H1 (cell line): Measurements from ENCODE around the gene PI16. TPM values are rescaled to one million over a fixed set of nuclear protein-coding genes. Genes with fewer than 3 reads are reported as not detected.

Experiments used
- CTCF ChIA-PET: fragments of 300-600 bp; sonication (Branson Sonifier 250); formaldehyde crosslinking; loops from one replicate; lab custom pipeline; 2021; ENCODE audit not compliant: partially characterized antibody; lab: Charles Lee
- POLR2A ChIA-PET: fragments of 300-600 bp; sonication (Branson Sonifier 250); formaldehyde crosslinking; loops from one replicate; lab custom pipeline; 2021; ENCODE audit warnings: inconsistent platforms; ENCODE audit not compliant: partially characterized antibody; lab: Charles Lee
- DNase-seq, 2 experiments: peaks; one replicate each; pipeline versions ENCODE4 v3.0.0 to v3.0.0-alpha.2; 2010 to 2022; ENCODE audit warnings: low spot score in 2 of 2, low read depth in 1 of 2, mixed read lengths in 1 of 2
- FAIRE-seq: peaks from 2 replicates; lab custom pipeline; 2011; peaks lifted over from hg19 to GRCh38; lab: Jason Lieb, UNC
- H2AFZ ChIP-seq: 2 replicates; pipeline ENCODE4 v1.8.1; 2012; ENCODE audit warnings: low read length, inconsistent platforms
- H2AK5ac ChIP-seq: 2 replicates; pipeline ENCODE4 v1.6.1; 2013; ENCODE audit warnings: low read depth, low read length
- H2BK120ac ChIP-seq: replicated peaks from 2 replicates; pipeline ENCODE3; 2013; ENCODE audit warnings: low read depth, low read length, inconsistent platforms
- H2BK12ac ChIP-seq: 2 replicates; pipeline ENCODE4 v1.6.1; 2013; ENCODE audit warnings: low read depth, low read length
- H2BK15ac ChIP-seq: 2 replicates; pipeline ENCODE4 v1.6.1; 2013; ENCODE audit warnings: low read length
- H2BK20ac ChIP-seq: 2 replicates; pipeline ENCODE4 v1.6.1; 2013; ENCODE audit warnings: low read length
- H2BK5ac ChIP-seq: 2 replicates; pipeline ENCODE4 v1.6.1; 2013; ENCODE audit warnings: low read depth, low read length
- H3K14ac ChIP-seq: 2 replicates; pipeline ENCODE4 v1.6.1; 2013; ENCODE audit warnings: inconsistent platforms; ENCODE audit not compliant: insufficient read length
- H3K18ac ChIP-seq: 2 replicates; pipeline ENCODE4 v1.6.1; 2013; ENCODE audit warnings: low read length; ENCODE audit errors: extremely low read depth
- H3K23ac ChIP-seq: 2 replicates; pipeline ENCODE4 v1.6.1; 2013; ENCODE audit warnings: inconsistent platforms; ENCODE audit not compliant: insufficient read length
- H3K23me2 ChIP-seq: 2 replicates; pipeline ENCODE4 v1.6.1; 2013; ENCODE audit warnings: low read depth, low read length
- H3K27ac ChIP-seq: 2 replicates; pipeline ENCODE4 v1.6.1; 2011; ENCODE audit warnings: low read depth, low read length, inconsistent platforms
- H3K27me3 ChIP-seq, 4 experiments: replicated peaks in 1 of 4; 1 replicate in 1 of 4; 2 replicates in 3 of 4; pipeline versions ENCODE4 v1.6.1 to v1.8.1; 2011 to 2013; ENCODE audit warnings: low read length in 3 of 4, mild to moderate bottlenecking in 3 of 4, inconsistent platforms in 2 of 4, mixed read lengths in 2 of 4, moderate library complexity in 1 of 4; ENCODE audit not compliant: control insufficient read depth in 3 of 4, insufficient read depth in 3 of 4; ENCODE audit errors: extremely low read depth in 1 of 4
- H3K36me3 ChIP-seq, 4 experiments: 2 replicates each; pipeline versions ENCODE4 v1.6.1 to v1.8.1; 2011 to 2013; ENCODE audit warnings: mild to moderate bottlenecking in 4 of 4, low read length in 3 of 4, moderate library complexity in 2 of 4, control low read depth in 1 of 4, inconsistent platforms in 1 of 4; ENCODE audit not compliant: insufficient read depth in 4 of 4, control insufficient read depth in 2 of 4
- H3K4ac ChIP-seq: replicated peaks from 2 replicates; pipeline ENCODE3; 2013; ENCODE audit warnings: low read length, low read depth, mixed read lengths, inconsistent platforms; ENCODE audit not compliant: insufficient read length
- H3K4me1 ChIP-seq, 4 experiments: replicated peaks in 1 of 4; 1 replicate in 1 of 4; 2 replicates in 3 of 4; pipeline versions ENCODE4 v1.6.1 to v1.8.1; 2011 to 2013; ENCODE audit warnings: low read length in 3 of 4, inconsistent platforms in 2 of 4, mixed read lengths in 1 of 4; ENCODE audit not compliant: insufficient read depth in 4 of 4, control insufficient read depth in 3 of 4
- H3K4me2 ChIP-seq, 2 experiments: 2 replicates each; pipeline versions ENCODE4 v1.6.1 to v1.8.1; 2011 to 2013; ENCODE audit warnings: low read depth in 2 of 2, low read length in 2 of 2, control low read depth in 1 of 2, inconsistent platforms in 1 of 2, mild to moderate bottlenecking in 1 of 2; ENCODE audit not compliant: insufficient read depth in 1 of 2
- H3K4me3 ChIP-seq, 4 experiments: fragments of 200-600, 300-600 bp in 1 of 4; sonication (generic), shearing (Covaris generic), sonication (Bioruptor Twin) in 1 of 4; 2 replicates each; pipeline versions ENCODE4 v1.5.1 to v1.8.1; 2011 to 2016; ENCODE audit warnings: low read length in 4 of 4, low read depth in 3 of 4, control low read depth in 2 of 4, inconsistent platforms in 2 of 4, mild to moderate bottlenecking in 2 of 4, mixed read lengths in 1 of 4, moderate library complexity in 1 of 4; ENCODE audit not compliant: insufficient read depth in 2 of 4; ENCODE audit errors: extremely low read depth in 1 of 4
- H3K56ac ChIP-seq: replicated peaks from 2 replicates; pipeline ENCODE3; 2013; ENCODE audit warnings: low read depth, mild to moderate bottlenecking, mixed read lengths, low read length, inconsistent platforms; ENCODE audit not compliant: insufficient read length
- H3K79me1 ChIP-seq: 2 replicates; pipeline ENCODE4 v1.6.1; 2013; ENCODE audit warnings: low read depth, low read length, control low read depth
- H3K79me2 ChIP-seq, 2 experiments: 2 replicates each; pipeline versions ENCODE4 v1.6.1 to v1.8.1; 2012 to 2013; ENCODE audit warnings: low read length in 2 of 2, mild to moderate bottlenecking in 2 of 2, inconsistent platforms in 1 of 2; ENCODE audit not compliant: insufficient read depth in 2 of 2, control insufficient read depth in 1 of 2
- H3K9ac ChIP-seq, 4 experiments: replicated peaks in 1 of 4; 1 replicate in 1 of 4; 2 replicates in 3 of 4; pipeline versions ENCODE4 v1.6.1 to v1.8.1; 2011 to 2013; ENCODE audit warnings: low read depth in 3 of 4, low read length in 3 of 4, control low read depth in 2 of 4, mild to moderate bottlenecking in 2 of 4, moderate library complexity in 2 of 4, inconsistent platforms in 1 of 4; ENCODE audit errors: extremely low read depth in 1 of 4
- H3K9me3 ChIP-seq, 2 experiments: 2 replicates each; pipeline versions ENCODE4 v1.6.1 to v1.8.1; 2012 to 2013; ENCODE audit warnings: mild to moderate bottlenecking in 2 of 2, moderate library complexity in 2 of 2, control low read depth in 1 of 2, inconsistent platforms in 1 of 2, low read depth in 1 of 2, low read length in 1 of 2, mixed read lengths in 1 of 2; ENCODE audit not compliant: insufficient read depth in 2 of 2
- H4K20me1 ChIP-seq, 2 experiments: replicated peaks in 1 of 2; 2 replicates each; pipeline versions ENCODE3 to v1.8.1; 2011 to 2013; ENCODE audit warnings: inconsistent platforms in 2 of 2, low read length in 2 of 2, mild to moderate bottlenecking in 1 of 2; ENCODE audit not compliant: insufficient read depth in 2 of 2, control insufficient read depth in 1 of 2
- H4K5ac ChIP-seq: 2 replicates; pipeline ENCODE4 v1.6.1; 2013; ENCODE audit warnings: low read length, low read depth, mixed read lengths, inconsistent platforms; ENCODE audit not compliant: insufficient read length
- H4K8ac ChIP-seq: 2 replicates; pipeline ENCODE4 v1.8.0; 2013; ENCODE audit warnings: mild to moderate bottlenecking, moderate library complexity, low read length, inconsistent platforms; ENCODE audit not compliant: insufficient read depth; ENCODE audit errors: extremely low read depth
- H4K91ac ChIP-seq: replicated peaks from 2 replicates; pipeline ENCODE3; 2013; ENCODE audit warnings: low read length, mixed read lengths, inconsistent platforms; ENCODE audit not compliant: insufficient read length
- BACH1 ChIP-seq: IDR thresholded peaks from 2 replicates; pipeline ENCODE4 v1.6.1; 2012; ENCODE audit warnings: low read length, improper control_type of control experiment
- CBX5 ChIP-seq: fragments of 300-800, 300-1000 bp; sonication (generic); IDR thresholded peaks from 2 replicates; pipeline ENCODE4 v1.7.1; 2016; ENCODE audit warnings: antibody characterized with exemption, low read length, low read depth
- EGR1 ChIP-seq: IDR thresholded peaks from 2 replicates; pipeline ENCODE4 v1.6.1; 2011; ENCODE audit warnings: low read depth, low read length, borderline replicate concordance
- HDAC2 ChIP-seq, 2 experiments: fragments of 300-600 bp in 1 of 2; sonication (generic) in 1 of 2; IDR thresholded peaks; 2 replicates each; pipeline ENCODE4 v1.6.1; 2011 to 2012; ENCODE audit warnings: low read depth in 2 of 2, low read length in 2 of 2, mild to moderate bottlenecking in 2 of 2, moderate library complexity in 2 of 2, borderline replicate concordance in 1 of 2, inconsistent platforms in 1 of 2
- JUN ChIP-seq: IDR thresholded peaks from 2 replicates; pipeline ENCODE4 v1.6.1; 2011; ENCODE audit warnings: low read depth, mild to moderate bottlenecking, improper control_type of control experiment, low read length
- KDM1A ChIP-seq: fragments of 200-600, 300-600 bp; sonication (generic); IDR thresholded peaks from 2 replicates; pipeline ENCODE4 v1.7.1; 2016; ENCODE audit warnings: mild to moderate bottlenecking, low read length, borderline replicate concordance
- KDM5A ChIP-seq: fragments of 200-600 bp; IDR thresholded peaks from 2 replicates; pipeline ENCODE4 v1.7.1; 2012; ENCODE audit warnings: mild to moderate bottlenecking, low read length, inconsistent platforms, mixed read lengths
- NANOG ChIP-seq: IDR thresholded peaks from 2 replicates; pipeline ENCODE4 v1.6.1; 2011; ENCODE audit warnings: low read length, low read depth, mild to moderate bottlenecking, inconsistent platforms; ENCODE audit not compliant: insufficient read depth, poor library complexity, severe bottlenecking
- NRF1 ChIP-seq: IDR thresholded peaks from 2 replicates; pipeline ENCODE4 v1.6.1; 2011; ENCODE audit warnings: mild to moderate bottlenecking, low read depth, low read length, improper control_type of control experiment
- RNF2 ChIP-seq: fragments of 200-900, 300-1000 bp; sonication (generic); IDR thresholded peaks from 2 replicates; pipeline ENCODE4 v1.7.1; 2016; ENCODE audit warnings: borderline replicate concordance, low read depth, mild to moderate bottlenecking, antibody characterized with exemption, low read length; ENCODE audit not compliant: poor library complexity, severe bottlenecking; ENCODE audit errors: missing control alignments
- SRF ChIP-seq: IDR thresholded peaks from 2 replicates; pipeline ENCODE4 v1.6.1; 2011; ENCODE audit warnings: mild to moderate bottlenecking, low read depth, low read length, moderate library complexity
- TAF7 ChIP-seq: optimal IDR thresholded peaks from 2 replicates; pipeline ENCODE3; 2011; ENCODE audit warnings: low read depth, mild to moderate bottlenecking, inconsistent platforms, low read length, moderate library complexity, borderline replicate concordance
- TEAD4 ChIP-seq: IDR thresholded peaks from 2 replicates; pipeline ENCODE4 v1.6.1; 2012; ENCODE audit warnings: low read depth, low read length, inconsistent platforms, mixed read lengths
- WGBS, 2 experiments: shearing (Covaris generic) in 1 of 2; methylation state at CpG; one replicate each; pipeline versions ENCODE4 v1.1.6 to v1.1.7; 2013 to 2015; ENCODE audit warnings: low lambda C conversion rate in 2 of 2, mixed read lengths in 2 of 2, inconsistent platforms in 1 of 2, low coverage in 1 of 2, missing lambda C conversion rate in 1 of 2; ENCODE audit not compliant: insufficient replicate concordance in 2 of 2, insufficient coverage in 1 of 2, insufficient read length in 1 of 2; ENCODE audit errors: extremely low coverage in 1 of 2, missing lambda C conversion rate in 1 of 2; 5-methylcytosine and 5-hydroxymethylcytosine counted together
- polyA plus RNA-seq, 7 experiments: library from polyadenylated mRNA; depleted of rRNA in 3 of 7; stranded (reverse) in 5 of 7; unstranded in 2 of 7; fragments of >200 nt in 5 of 7; fragments of 200-250 nt in 2 of 7; gene quantifications; 1 replicate in 5 of 7; 2 replicates in 1 of 7; 4 replicates in 1 of 7; pipeline versions ENCODE4 v1.2.1 to v1.2.3, GENCODE V29; 2011 to 2013; ENCODE audit warnings: missing spikeins in 2 of 7, mixed read lengths in 2 of 7
- total RNA-seq: library from RNA; stranded (reverse); fragmentation: NEBNext Ultra II Directional; extraction: Animal tissue kit (Norgen Biotek cat#: 25700); gene quantifications from 2 replicates; pipeline ENCODE4 v1.2.1, GENCODE V29; 2021

PI16 gene
- total and polyA plus RNA-seq, 2 of the 8 experiments (the other 6 are each of a cell fraction or from before 2014, with no cell fraction given), result 0.05 TPM; not detected in 1

GRCh38 chr6:36980129-36980528 lies 25.6 kb downstream of the PI16 start:
- no peak overlapping the region for H3K4me2 ChIP-seq
- peaks cover 8% of the 10 kb centered on the region; the same call in 1 of the 2 replicates for H3K23me2 ChIP-seq
- peaks cover 25 to 72% of the 10 kb centered on the region in 2 experiments for H3K79me2 ChIP-seq
- no peaks in the 10 kb centered on the region; a peak in 1 of 7 replicates for H3K27me3 ChIP-seq
- H2AK5ac ChIP-seq, result no peak overlapping the region; the same call in 1 of the 2 replicates
- no peak overlapping the region for H2BK120ac ChIP-seq
- 93% methylated on average over 6 of the region's 6 CpGs; no CpG with 5 or more reads in 1 of the 2 experiments for WGBS, 2 experiments
- no peak overlapping the region; the same call in 1 of the 2 replicates for H3K27ac ChIP-seq
- H4K91ac ChIP-seq, result no peak overlapping the region
- H2AFZ ChIP-seq, result no peak overlapping the region
- peaks cover 21 to 37% (median 29%) of the 10 kb centered on the region in 4 experiments for H3K36me3 ChIP-seq
- no peak overlapping the region for H2BK12ac ChIP-seq
- H3K9me3 ChIP-seq, result no peaks in the 10 kb centered on the region
- no peak overlapping the region for H3K56ac ChIP-seq
- H4K5ac ChIP-seq, result no peak overlapping the region
- H2BK5ac ChIP-seq, result no peak overlapping the region
- peaks cover 37 to 57% of the 10 kb centered on the region in 2 experiments for H4K20me1 ChIP-seq
- CTCF ChIA-PET, result interaction anchor here (1.0 to 14.9 kb wide), 14 partner anchors 8 to 149 kb away, joined by 3 to 237 read pairs (median 4); no protein-coding TSS in a partner anchor
- no peak overlapping the region for H2BK15ac ChIP-seq
- no peak overlapping the region for H3K18ac ChIP-seq
- no peak overlapping the region for H3K4ac ChIP-seq
- no peak overlapping the region for H3K23ac ChIP-seq
- H3K9ac ChIP-seq, result no peak overlapping the region
- FAIRE-seq (no peak), DNase-seq (no peak)
- H4K8ac ChIP-seq, result no peak overlapping the region
- H3K79me1 ChIP-seq, result peaks cover 14% of the 10 kb centered on the region
- peaks cover 10 to 18% (median 12%) of the 10 kb centered on the region in 4 experiments for H3K4me1 ChIP-seq
- POLR2A ChIA-PET, result interaction anchor here (1.0 kb wide), 1 partner anchor 106 kb away, joined by 4 read pairs; the partner anchor contains the start of gene PPIL1
- no peak overlapping the region for H3K4me3 ChIP-seq
- H3K14ac ChIP-seq, result no peak overlapping the region
- H2BK20ac ChIP-seq, result no peak overlapping the region
- TF ChIP-seq EGR1 (no peak), HDAC2 (IDR thresholded peaks at IDR 0.05; ENCODE audit: borderline replicate concordance in 1 of 2, low read depth in 2 of 2, low read length in 2 of 2) (no peak), KDM1A (no peak), RNF2 (no peak), BACH1 (no peak), NANOG (no peak), JUN (no peak), KDM5A (no peak), CBX5 (no peak), TEAD4 (no peak), NRF1 (no peak), SRF (no peak), TAF7 (no peak)
